ENCODE measurements around the gene TSSK6. TPM values are rescaled to one million over a fixed set of nuclear protein-coding genes. Genes with fewer than 3 reads are reported as not detected.
A peak's percentile ranks its signal among the peaks of the same experiment; 100 is the strongest.

The TSSK6 gene
- total RNA-seq, 1 donor from 2014 or later = 1.7 TPM

DNA sequence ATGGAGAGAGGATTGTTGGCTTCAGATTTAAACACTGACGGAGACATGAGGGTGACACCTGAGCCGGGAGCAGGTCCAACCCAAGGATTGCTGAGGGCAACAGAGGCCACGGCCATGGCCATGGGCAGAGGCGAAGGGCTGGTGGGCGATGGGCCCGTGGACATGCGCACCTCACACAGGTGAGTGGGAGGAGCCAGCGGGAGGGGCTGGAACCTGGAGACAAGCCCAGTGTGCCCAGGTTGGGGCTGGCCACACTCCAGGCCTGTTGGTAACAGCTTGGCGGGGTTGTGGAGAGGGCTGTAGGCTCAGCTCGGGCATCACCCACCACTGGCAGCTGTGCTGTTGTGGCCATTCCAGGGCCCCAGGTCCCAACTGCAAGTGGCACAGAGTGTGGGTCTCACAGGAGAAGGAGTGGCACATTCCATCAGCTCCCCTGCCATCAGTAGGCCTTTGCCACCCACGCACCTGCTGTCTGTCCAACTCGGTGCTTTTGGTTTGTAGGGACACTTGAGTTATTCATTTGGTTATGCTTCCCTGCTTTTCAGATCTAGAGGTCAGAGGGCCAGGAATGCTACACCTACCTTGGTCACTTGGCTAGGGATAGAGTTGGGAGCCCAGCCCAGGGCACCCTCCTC is 49.8 kb downstream of the TSSK6 start:
- DNase-seq (ENCODE audit: low spot score) = no peak

- DNase-seq (ENCODE audit: low spot score) = peak; percentile 92
Measured at GRCh38 chr19:19464339-19465098, 50.8 kb downstream of the TSSK6 start.

Other genes starting within 250 kb of the TSSK6 start
- 10.8 TPM for gene TM6SF2, start 242.2 kb downstream of the TSSK6 start, total RNA-seq (ENCODE audit: insufficient read depth, low replicate concordance)
- 27.0 TPM for gene SUGP1, start 195.0 kb downstream of the TSSK6 start, total RNA-seq (ENCODE audit: insufficient read depth, low replicate concordance)
- gene MAU2, start 194.7 kb downstream of the TSSK6 start, total RNA-seq (ENCODE audit: insufficient read depth, low replicate concordance) = 20.7 TPM
- 10.4 TPM for gene GATAD2A, start 109.9 kb downstream of the TSSK6 start, total RNA-seq (ENCODE audit: insufficient read depth, low replicate concordance)
- gene NDUFA13, start 677 bp upstream of the TSSK6 start, total RNA-seq (ENCODE audit: insufficient read depth, low replicate concordance) = 121 TPM
- 3.1 TPM for gene YJEFN3, start 13.4 kb upstream of the TSSK6 start, total RNA-seq (ENCODE audit: insufficient read depth, low replicate concordance)
- 20.5 TPM for gene CILP2, start 22.7 kb upstream of the TSSK6 start, total RNA-seq (ENCODE audit: insufficient read depth, low replicate concordance)
- 10.8 TPM for gene PBX4, start 103.1 kb upstream of the TSSK6 start, total RNA-seq (ENCODE audit: insufficient read depth, low replicate concordance)
- gene LPAR2, start 112.7 kb upstream of the TSSK6 start, total RNA-seq (ENCODE audit: insufficient read depth, low replicate concordance) = 0.48 TPM
- 7.5 TPM for gene GMIP, start 128.1 kb upstream of the TSSK6 start, total RNA-seq (ENCODE audit: insufficient read depth, low replicate concordance)
- gene ATP13A1, start 148.1 kb upstream of the TSSK6 start, total RNA-seq (ENCODE audit: insufficient read depth, low replicate concordance) = 89.8 TPM
- 14.2 TPM for gene ZNF101, start 153.3 kb upstream of the TSSK6 start, total RNA-seq (ENCODE audit: insufficient read depth, low replicate concordance)
- 20.5 TPM for gene ZNF14, start 217.6 kb upstream of the TSSK6 start, total RNA-seq (ENCODE audit: insufficient read depth, low replicate concordance)